Loucy (cell line): Measurements from ENCODE around the gene KRT37.

Experiments used
- H2AFZ ChIP-seq: fragments of 200-600 bp; sonication (generic); 2 replicates; pipeline ENCODE4 v1.6.0; 2016; ENCODE audit warnings: antibody characterized with exemption, mild to moderate bottlenecking, low read length, moderate library complexity
- H3F3A ChIP-seq: fragments of 200-600 bp; 2 replicates; pipeline ENCODE4 v1.6.0; 2016; ENCODE audit warnings: antibody characterized with exemption, low read depth, mild to moderate bottlenecking
- H3K27me3 ChIP-seq: fragments of 200-600 bp; sonication (generic); 2 replicates; pipeline ENCODE4 v1.6.1; 2014; ENCODE audit warnings: low read length, mild to moderate bottlenecking; ENCODE audit not compliant: insufficient read depth, poor library complexity, severe bottlenecking
- H3K36me3 ChIP-seq: fragments of 200-600 bp; sonication (generic); 2 replicates; pipeline ENCODE4 v1.6.1; 2016; ENCODE audit warnings: low read length; ENCODE audit not compliant: insufficient read depth
- H3K4me1 ChIP-seq: fragments of 200-600 bp; sonication (generic); 2 replicates; pipeline ENCODE4 v1.5.1; 2014; ENCODE audit warnings: low read length, mild to moderate bottlenecking; ENCODE audit not compliant: insufficient read depth, poor library complexity, severe bottlenecking
- H3K4me2 ChIP-seq: fragments of 200-600 bp; sonication (generic); 2 replicates; pipeline ENCODE4 v1.6.0; 2014; ENCODE audit warnings: antibody characterized with exemption, low read length, low read depth, mild to moderate bottlenecking; ENCODE audit not compliant: poor library complexity, severe bottlenecking
- H3K4me3 ChIP-seq: fragments of 200-600 bp; sonication (generic); 2 replicates; pipeline ENCODE4 v1.5.1; 2014; ENCODE audit warnings: low read length, mild to moderate bottlenecking, mixed read lengths; ENCODE audit not compliant: poor library complexity, severe bottlenecking
- H3K79me2 ChIP-seq: fragments of 200-600 bp; sonication (generic); 2 replicates; pipeline ENCODE4 v1.6.1; 2014; ENCODE audit warnings: low read length; ENCODE audit not compliant: insufficient read depth
- H3K9ac ChIP-seq: fragments of 200-600 bp; sonication (generic); 2 replicates; pipeline ENCODE4 v1.6.0; 2014; ENCODE audit warnings: mild to moderate bottlenecking, low read depth, low read length, moderate library complexity; ENCODE audit not compliant: poor library complexity, severe bottlenecking
- H3K9me2 ChIP-seq: fragments of 200-600 bp; sonication (generic); replicated peaks from 2 replicates; pipeline ENCODE4 v1.6.1; 2016; ENCODE audit warnings: low read depth, low read length, mixed read lengths
- H3K9me3 ChIP-seq: fragments of 200-600 bp; sonication (generic); 2 replicates; pipeline ENCODE4 v1.6.1; 2014; ENCODE audit warnings: mild to moderate bottlenecking, antibody characterized with exemption, low read length, low read depth; ENCODE audit not compliant: insufficient read depth
- H4K20me1 ChIP-seq: fragments of 200-600 bp; sonication (generic); 2 replicates; pipeline ENCODE4 v1.6.0; 2014; ENCODE audit warnings: antibody characterized with exemption, low read length, mild to moderate bottlenecking; ENCODE audit not compliant: insufficient read depth, poor library complexity, severe bottlenecking
- CTCF ChIP-seq: fragments of 200-600 bp; sonication (generic); conservative IDR thresholded peaks from 2 replicates; pipeline ENCODE4 v1.5.1; 2014; ENCODE audit warnings: mild to moderate bottlenecking, antibody characterized with exemption, low read length
- EZH2phosphoT487 ChIP-seq: fragments of 200-600 bp; IDR thresholded peaks from 2 replicates; pipeline ENCODE4 v1.6.1; 2018; ENCODE audit warnings: antibody characterized with exemption, mild to moderate bottlenecking, moderate library complexity, borderline replicate concordance

The KRT37 gene

GRCh38 chr17:41391535-41391934, 32.9 kb downstream of the KRT37 start:
- H3K4me1 ChIP-seq, result no peaks in the 10 kb centered on the region
- no peak overlapping the region for H2AFZ ChIP-seq
- no peaks in the 10 kb centered on the region for H3K27me3 ChIP-seq
- peaks cover 3% of the 10 kb centered on the region; the same call in 1 of the 2 replicates for H3K9me3 ChIP-seq
- no peak overlapping the region for H3K4me3 ChIP-seq
- H4K20me1 ChIP-seq, result no peaks in the 10 kb centered on the region
- H3K9ac ChIP-seq, result no peak overlapping the region
- no peaks in the 10 kb centered on the region for H3K9me2 ChIP-seq
- H3K4me2 ChIP-seq, result no peak overlapping the region
- H3K79me2 ChIP-seq, result no peaks in the 10 kb centered on the region
- no peaks in the 10 kb centered on the region for H3F3A ChIP-seq
- TF ChIP-seq CTCF (no peak), EZH2phosphoT487 (no peak)
- H3K36me3 ChIP-seq, result no peaks in the 10 kb centered on the region

GRCh38 chr17:41390411-41390938, 33.9 kb downstream of the KRT37 start:
- H3K4me3 ChIP-seq, result no peak overlapping the region
- H3K79me2 ChIP-seq, result no peaks in the 10 kb centered on the region
- no peaks in the 10 kb centered on the region for H4K20me1 ChIP-seq
- no peak overlapping the region for H2AFZ ChIP-seq
- H3K9me2 ChIP-seq, result no peaks in the 10 kb centered on the region
- no peaks in the 10 kb centered on the region for H3K4me1 ChIP-seq
- H3K9ac ChIP-seq, result no peak overlapping the region
- no peaks in the 10 kb centered on the region for H3K27me3 ChIP-seq
- no peak for TF ChIP-seq CTCF
- no peak for TF ChIP-seq EZH2phosphoT487
- H3K9me3 ChIP-seq, result peaks cover 6% of the 10 kb centered on the region; the same call in 1 of the 2 replicates
- H3K36me3 ChIP-seq, result no peaks in the 10 kb centered on the region
- no peak overlapping the region for H3K4me2 ChIP-seq
- no peaks in the 10 kb centered on the region for H3F3A ChIP-seq

GRCh38 chr17:41387670-41388069, 36.7 kb downstream of the KRT37 start:
- Histone ChIP-seq H3K4me3 (no peak overlapping the region), H4K20me1 (no peaks in the 10 kb centered on the region), H3K9me2 (no peaks in the 10 kb centered on the region), H3K36me3 (no peaks in the 10 kb centered on the region), H3K4me1 (no peaks in the 10 kb centered on the region), H3K27me3 (no peaks in the 10 kb centered on the region), H3K4me2 (no peak overlapping the region), H3F3A (no peaks in the 10 kb centered on the region), H2AFZ (no peak overlapping the region), H3K79me2 (no peaks in the 10 kb centered on the region), H3K9me3 (peaks cover 6% of the 10 kb centered on the region; the same call in 1 of the 2 replicates), H3K9ac (no peak overlapping the region)
- TF ChIP-seq CTCF, result no peak
- TF ChIP-seq EZH2phosphoT487, result no peak
